H9 (cell line): ENCODE data around the gene SETBP1. TPM values are rescaled to one million over a fixed set of nuclear protein-coding genes. Genes with fewer than 3 reads are reported as not detected.

Experiments used
- DNase-seq: peaks from one replicate; pipeline ENCODE4 v3.0.0-alpha.2; 2017
- H2AFZ ChIP-seq: one replicate; pipeline ENCODE4 v1.6.1; 2013; ENCODE audit warnings: mild to moderate bottlenecking, low read length, control low read depth, moderate library complexity
- H2AK5ac ChIP-seq: 2 replicates; pipeline ENCODE4 v1.6.1; 2013; ENCODE audit warnings: low read length, control low read depth, mixed read lengths; ENCODE audit not compliant: insufficient read length
- H2BK120ac ChIP-seq: one replicate; pipeline ENCODE4 v1.6.1; 2013; ENCODE audit warnings: low read depth, mild to moderate bottlenecking, low read length, control low read depth, inconsistent platforms; ENCODE audit not compliant: poor library complexity, severe bottlenecking
- H2BK12ac ChIP-seq: 2 replicates; pipeline ENCODE4 v1.6.1; 2013; ENCODE audit warnings: low read length, control low read depth, mixed read lengths, low read depth; ENCODE audit not compliant: insufficient read length
- H2BK15ac ChIP-seq: 2 replicates; pipeline ENCODE4 v1.6.1; 2013; ENCODE audit warnings: low read depth, low read length, control low read depth
- H2BK20ac ChIP-seq: one replicate; pipeline ENCODE4 v1.6.1; 2013; ENCODE audit warnings: low read depth, mild to moderate bottlenecking, low read length, control low read depth, inconsistent platforms; ENCODE audit not compliant: poor library complexity, severe bottlenecking
- H2BK5ac ChIP-seq: 2 replicates; pipeline ENCODE4 v1.6.1; 2013; ENCODE audit warnings: low read length, control low read depth, mixed read lengths; ENCODE audit not compliant: insufficient read length
- H3K14ac ChIP-seq: 2 replicates; pipeline ENCODE4 v1.6.1; 2013; ENCODE audit warnings: low read length, control low read depth; ENCODE audit not compliant: insufficient read depth
- H3K18ac ChIP-seq: 2 replicates; pipeline ENCODE4 v1.6.1; 2013; ENCODE audit warnings: low read depth, mild to moderate bottlenecking, mixed read lengths, low read length, control low read depth; ENCODE audit not compliant: insufficient read length
- H3K23ac ChIP-seq: 2 replicates; pipeline ENCODE4 v1.6.1; 2013; ENCODE audit warnings: low read length, control low read depth, mixed read lengths, low read depth; ENCODE audit not compliant: insufficient read length
- H3K23me2 ChIP-seq: 2 replicates; pipeline ENCODE4 v1.6.1; 2013; ENCODE audit warnings: low read depth, mild to moderate bottlenecking, mixed read lengths, low read length, control low read depth; ENCODE audit not compliant: insufficient read length, poor library complexity, severe bottlenecking
- H3K27ac ChIP-seq: 2 replicates; pipeline ENCODE4 v1.5.1; 2013; ENCODE audit warnings: low read length, control low read depth, mixed read lengths, low read depth; ENCODE audit not compliant: insufficient read length
- H3K27me3 ChIP-seq: 2 replicates; pipeline ENCODE4 v1.6.1; 2013; ENCODE audit warnings: low read length, control low read depth, inconsistent platforms; ENCODE audit not compliant: insufficient read depth
- H3K4ac ChIP-seq: 2 replicates; pipeline ENCODE4 v1.6.1; 2013; ENCODE audit warnings: low read depth, mild to moderate bottlenecking, control low read depth, inconsistent platforms, low read length, moderate library complexity
- H3K4me1 ChIP-seq: 2 replicates; pipeline ENCODE4 v1.6.1; 2013; ENCODE audit warnings: low read length, control low read depth, inconsistent platforms; ENCODE audit not compliant: insufficient read depth
- H3K4me2 ChIP-seq: 2 replicates; pipeline ENCODE4 v1.6.1; 2013; ENCODE audit warnings: low read length, control low read depth, mixed read lengths; ENCODE audit not compliant: insufficient read length, insufficient read depth
- H3K56ac ChIP-seq: 2 replicates; pipeline ENCODE4 v1.6.1; 2013; ENCODE audit warnings: low read depth, mild to moderate bottlenecking, mixed read lengths, low read length, control low read depth; ENCODE audit not compliant: insufficient read length
- H3K79me1 ChIP-seq: 2 replicates; pipeline ENCODE4 v1.6.1; 2013; ENCODE audit warnings: low read depth, mild to moderate bottlenecking, moderate library complexity, low read length, control low read depth, inconsistent platforms; ENCODE audit not compliant: insufficient read depth, poor library complexity, severe bottlenecking
- H3K79me2 ChIP-seq: 2 replicates; pipeline ENCODE4 v1.6.1; 2013; ENCODE audit warnings: low read length, control low read depth, inconsistent platforms; ENCODE audit not compliant: insufficient read depth
- H3K9ac ChIP-seq: 2 replicates; pipeline ENCODE4 v1.6.1; 2013; ENCODE audit warnings: low read length, control low read depth, mixed read lengths; ENCODE audit not compliant: insufficient read length; ENCODE audit errors: extremely low read depth
- H3K9me3 ChIP-seq: one replicate; pipeline ENCODE4 v1.6.1; 2013; ENCODE audit warnings: low read depth, low read length, inconsistent platforms; ENCODE audit not compliant: control insufficient read depth
- H3T11ph ChIP-seq: one replicate; pipeline ENCODE4 v1.6.1; 2013; ENCODE audit warnings: mild to moderate bottlenecking, low read length, control low read depth, inconsistent platforms
- H4K20me1 ChIP-seq: one replicate; pipeline ENCODE4 v1.6.1; 2013; ENCODE audit not compliant: control insufficient read depth, insufficient read length, insufficient read depth
- H4K5ac ChIP-seq: 2 replicates; pipeline ENCODE4 v1.6.1; 2013; ENCODE audit warnings: low read depth, mild to moderate bottlenecking, mixed read lengths, low read length, control low read depth; ENCODE audit not compliant: insufficient read length
- H4K8ac ChIP-seq: replicated peaks from 2 replicates; pipeline ENCODE4 v1.6.1; 2013; ENCODE audit warnings: low read length, control low read depth, mixed read lengths, low read depth; ENCODE audit not compliant: insufficient read length
- H4K91ac ChIP-seq: 2 replicates; pipeline ENCODE4 v1.6.1; 2013; ENCODE audit warnings: low read depth, mild to moderate bottlenecking, moderate library complexity, mixed read lengths, low read length, control low read depth; ENCODE audit not compliant: insufficient read length
- H3K27ac Mint-ChIP-seq, 3 experiments: 2 replicates in 2 of 3; 3 replicates in 1 of 3; pipeline ENCODE4 v1.8.0; 2020 to 2021; ENCODE audit warnings: mixed read lengths in 3 of 3, mild to moderate bottlenecking in 1 of 3, moderate library complexity in 1 of 3
- H3K27me3 Mint-ChIP-seq: 2 replicates; pipeline ENCODE4 v1.8.0; 2021; ENCODE audit warnings: low read depth, mild to moderate bottlenecking, moderate library complexity, mixed read lengths
- H3K36me3 Mint-ChIP-seq, 3 experiments: 2 replicates in 2 of 3; 3 replicates in 1 of 3; pipeline ENCODE4 v1.8.0; 2020 to 2021; ENCODE audit warnings: low read depth in 3 of 3, mixed read lengths in 3 of 3; ENCODE audit not compliant: insufficient read depth in 1 of 3
- H3K4me1 Mint-ChIP-seq, 2 experiments: 2 replicates each; pipeline ENCODE4 v1.8.0; 2020; ENCODE audit warnings: mixed read lengths in 2 of 2
- H3K4me3 Mint-ChIP-seq, 2 experiments: 2 replicates in 1 of 2; 3 replicates in 1 of 2; pipeline ENCODE4 v1.8.0; 2020 to 2021; ENCODE audit warnings: mild to moderate bottlenecking in 2 of 2, mixed read lengths in 2 of 2, moderate library complexity in 1 of 2
- H3K9me3 Mint-ChIP-seq, 2 experiments: 2 replicates in 1 of 2; 3 replicates in 1 of 2; pipeline ENCODE4 v1.8.0; 2020; ENCODE audit warnings: mild to moderate bottlenecking in 2 of 2, mixed read lengths in 2 of 2, moderate library complexity in 1 of 2
- CTCF ChIP-seq: fragments of 200-600 bp; sonication (generic); conservative IDR thresholded peaks from 3 replicates; pipeline ENCODE4 v1.8.0; 2021; ENCODE audit warnings: antibody characterized with exemption, mild to moderate bottlenecking
- WGBS: extraction: QIAGEN DNeasy Blood & Tissue Kit; methylation state at CpG from one replicate; pipeline ENCODE4 v1.1.7; 2013; ENCODE audit warnings: missing lambda C conversion rate, low lambda C conversion rate, mixed read lengths; ENCODE audit not compliant: insufficient read length; ENCODE audit errors: extremely low coverage; 5-methylcytosine and 5-hydroxymethylcytosine counted together
- total RNA-seq: library from RNA; stranded (reverse); gene quantifications from 2 replicates; pipeline ENCODE4 v1.2.1, GENCODE V29; 2021

SETBP1 gene
- total RNA-seq, 1 experiment from 2014 or later, result 4.6 TPM

- Mint-ChIP-seq H3K27me3 (peaks cover 6% of the 10 kb centered on the region; the same call in 1 of the 2 replicates), H3K9me3 (no peaks in the 10 kb centered on the region), H3K27ac (no peak overlapping the region), H3K4me1 (peaks cover 24 to 45% of the 10 kb centered on the region in 2 experiments), H3K4me3 (no peak overlapping the region), H3K36me3 (no peaks in the 10 kb centered on the region)
- Histone ChIP-seq H4K8ac (no peak overlapping the region), H3K14ac (no peak overlapping the region), H3K23ac (no peak overlapping the region), H4K5ac (no peak overlapping the region), H2BK15ac (no peak overlapping the region), H4K91ac (no peak overlapping the region), H3K23me2 (no peaks in the 10 kb centered on the region), H3K4me1 (no peaks in the 10 kb centered on the region), H2AK5ac (no peak overlapping the region), H3K56ac (no peak overlapping the region), H3K79me1 (no peaks in the 10 kb centered on the region), H3K9me3 (no peaks in the 10 kb centered on the region), H2BK120ac (no peak overlapping the region), H3K9ac (no peak overlapping the region), H2BK20ac (no peak overlapping the region), H2AFZ (no peak overlapping the region), H4K20me1 (no peaks in the 10 kb centered on the region), H3K18ac (no peak overlapping the region), H2BK12ac (no peak overlapping the region), H3K27ac (no peak overlapping the region), H2BK5ac (no peak overlapping the region), H3K4ac (no peak overlapping the region), H3T11ph (no peak overlapping the region), H3K4me2 (no peak overlapping the region), H3K79me2 (no peaks in the 10 kb centered on the region), H3K27me3 (no peaks in the 10 kb centered on the region)
- no peak for DNase-seq
- WGBS, result no CpG with 5 or more reads among the region's 10 CpGs
- no peak for TF ChIP-seq CTCF
Observed at GRCh38 chr18:44817831-44818473, 137.3 kb downstream of the SETBP1 start.
